Measurements from ENCODE around the gene DLG3.
"Not testable (repeated sequence)": the region's sequence is repeated elsewhere in the genome, so short reads cannot be mapped to it uniquely, and the experiment has no call there.

DLG3 gene

DNA sequence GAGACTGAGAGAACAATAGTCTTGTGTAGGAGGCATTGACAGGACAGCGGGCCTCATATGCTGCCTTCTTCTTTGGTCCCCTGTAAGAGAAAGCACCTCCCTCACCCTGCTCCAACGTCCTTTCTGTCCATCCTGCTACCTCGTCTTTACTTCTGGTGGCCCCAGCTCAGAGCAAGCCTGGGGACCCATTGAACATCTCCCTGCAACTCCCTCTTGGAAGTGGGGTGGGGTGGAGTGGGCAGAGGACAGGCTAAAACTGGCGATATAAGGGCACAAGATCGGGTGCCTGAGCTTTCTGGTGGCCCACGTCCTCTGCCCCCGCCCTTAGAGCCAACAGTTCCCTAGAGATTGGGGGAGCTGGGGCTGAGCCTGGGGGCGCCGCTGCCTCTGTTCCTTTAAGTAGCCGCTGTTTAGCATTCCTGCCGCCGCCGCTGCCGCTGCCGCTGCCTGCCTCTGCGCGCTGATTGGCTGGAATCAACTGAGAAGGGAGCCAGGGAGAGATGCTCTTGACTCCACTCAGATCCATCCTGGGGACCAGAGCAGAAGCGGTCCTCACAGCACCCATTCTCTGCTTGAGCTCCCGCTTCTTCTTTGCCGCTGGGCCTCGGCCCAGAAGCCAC is at the start of gene DLG3:
Gene DLG3, plus strand, starts transcription at position 510 of the 620 bp plus-strand sequence. CDS start 367 bp downstream, outside the sequence.
- in situ Hi-C loops (cut with MboI; ENCODE audit: low sequenced_read_pairs): no loop called here

DNA sequence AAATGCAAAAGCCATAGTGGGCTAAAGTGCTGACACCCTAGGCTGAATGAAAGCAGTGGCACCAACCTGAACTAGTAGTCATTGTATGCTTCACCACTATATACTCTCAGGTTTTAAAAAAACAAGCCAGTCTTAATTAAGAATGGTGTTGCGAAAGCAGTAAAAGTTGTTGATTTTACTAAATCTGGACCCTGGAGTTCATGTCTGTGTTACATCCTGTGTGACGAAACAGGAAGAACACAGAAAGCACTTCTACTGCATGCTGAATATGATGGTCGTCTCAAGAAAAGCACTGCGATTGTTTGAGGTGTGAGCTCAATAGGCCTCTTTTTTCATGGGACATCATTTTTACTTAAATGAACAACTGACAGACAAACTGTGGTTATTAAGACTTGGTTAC is 45.7 kb upstream of the DLG3 start:
- in situ Hi-C loops (cut with MboI; ENCODE audit: low sequenced_read_pairs): no loop called here

DNA sequence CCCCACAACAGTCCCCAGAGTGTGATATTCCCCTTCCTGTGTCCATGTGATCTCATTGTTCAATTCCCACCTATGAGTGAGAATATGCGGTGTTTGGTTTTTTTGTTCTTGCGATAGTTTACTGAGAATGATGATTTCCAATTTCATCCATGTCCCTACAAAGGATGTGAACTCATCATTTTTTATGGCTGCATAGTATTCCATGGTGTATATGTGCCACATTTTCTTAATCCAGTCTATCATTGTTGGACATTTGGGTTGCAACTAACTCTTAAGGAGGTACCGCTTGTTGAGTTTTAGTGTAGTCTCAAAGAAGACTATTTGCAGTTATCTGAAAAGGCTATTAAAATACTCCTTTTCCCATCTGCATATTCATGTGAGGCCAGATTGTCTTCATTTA is 44.5 kb upstream of the DLG3 start:
- in situ Hi-C loops (cut with MboI; ENCODE audit: low sequenced_read_pairs): not testable (repeated sequence)

DNA sequence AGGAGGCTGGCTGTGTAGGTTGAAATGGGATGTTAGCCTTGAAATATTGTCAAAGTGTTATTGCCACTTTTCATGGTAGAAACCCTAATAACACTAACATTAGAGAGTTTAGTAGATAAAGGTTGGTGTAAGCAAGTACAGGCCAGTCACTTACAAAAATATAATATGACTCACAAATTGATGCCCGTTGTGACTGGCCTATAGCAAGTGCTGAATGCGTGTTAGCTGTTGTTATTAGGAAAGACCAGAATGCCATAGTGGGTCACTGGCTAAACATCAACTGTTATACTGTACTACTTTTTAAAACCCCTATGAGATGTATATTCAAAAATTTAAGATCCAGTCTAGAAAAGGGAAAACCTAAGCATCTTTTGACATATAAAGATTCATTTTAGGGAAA is 41.9 kb upstream of the DLG3 start:
- in situ Hi-C loops (cut with MboI; ENCODE audit: low sequenced_read_pairs): no loop called here

DNA sequence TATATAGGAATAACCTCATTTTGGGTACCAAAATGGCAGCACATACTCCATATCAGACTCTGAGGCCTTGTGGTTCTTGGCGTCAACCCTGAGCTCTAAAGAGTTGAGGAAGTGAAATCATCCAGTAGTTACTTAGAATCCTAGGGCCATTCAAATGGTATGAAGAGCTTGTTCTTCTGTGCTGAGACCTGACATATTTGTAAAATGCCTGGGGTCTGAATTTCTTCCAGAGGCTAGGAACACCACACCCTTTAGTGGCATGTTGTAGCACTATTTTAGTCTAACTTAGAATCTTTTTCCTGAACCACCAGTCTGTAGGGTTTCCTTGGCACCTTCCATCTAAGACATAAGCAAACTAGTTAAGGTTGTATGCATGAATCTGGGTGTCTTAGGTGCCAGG is 39.6 kb upstream of the DLG3 start:
- in situ Hi-C loops (cut with MboI; ENCODE audit: low sequenced_read_pairs): no loop called here

DNA sequence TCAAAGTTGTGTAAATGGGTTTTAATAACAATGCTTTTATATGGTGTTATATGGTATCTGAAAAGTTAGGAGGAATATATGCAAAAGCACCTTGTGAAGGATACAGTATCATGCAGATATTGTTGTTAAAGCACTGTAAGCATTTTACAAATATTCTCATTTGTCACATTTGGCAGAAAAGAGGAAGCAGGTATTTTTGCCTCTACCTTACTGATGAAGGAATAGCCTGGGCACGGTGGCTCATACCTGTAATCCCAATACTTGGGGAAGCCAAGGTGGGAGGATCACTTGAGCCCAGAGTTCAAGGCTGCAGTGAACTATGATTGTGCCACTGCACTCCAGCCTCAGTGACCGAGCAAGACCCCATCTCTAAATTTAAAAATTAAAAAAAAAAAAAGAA is 33.7 kb upstream of the DLG3 start:
- in situ Hi-C loops (cut with MboI; ENCODE audit: low sequenced_read_pairs): no loop called here

DNA sequence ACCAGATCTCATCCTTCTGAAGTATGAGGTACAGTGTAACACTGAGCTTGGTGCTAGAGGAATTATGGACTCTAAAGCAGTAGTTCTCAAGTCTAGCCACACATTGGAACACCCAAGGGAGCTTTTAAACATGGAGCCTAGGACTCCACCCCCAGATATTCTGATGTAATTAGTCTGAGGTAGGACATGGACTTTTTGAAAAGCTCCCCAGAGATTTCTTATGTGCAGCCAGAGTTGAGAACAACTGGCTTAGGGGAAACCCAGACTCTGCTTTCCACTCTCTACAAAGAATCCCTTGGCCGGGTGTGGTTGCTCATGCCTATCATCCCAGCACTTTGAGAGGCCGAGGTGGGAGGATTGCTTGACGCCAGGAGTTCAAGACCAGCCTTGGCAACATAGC is 33.2 kb upstream of the DLG3 start:
- in situ Hi-C loops (cut with MboI; ENCODE audit: low sequenced_read_pairs): no loop called here

DNA sequence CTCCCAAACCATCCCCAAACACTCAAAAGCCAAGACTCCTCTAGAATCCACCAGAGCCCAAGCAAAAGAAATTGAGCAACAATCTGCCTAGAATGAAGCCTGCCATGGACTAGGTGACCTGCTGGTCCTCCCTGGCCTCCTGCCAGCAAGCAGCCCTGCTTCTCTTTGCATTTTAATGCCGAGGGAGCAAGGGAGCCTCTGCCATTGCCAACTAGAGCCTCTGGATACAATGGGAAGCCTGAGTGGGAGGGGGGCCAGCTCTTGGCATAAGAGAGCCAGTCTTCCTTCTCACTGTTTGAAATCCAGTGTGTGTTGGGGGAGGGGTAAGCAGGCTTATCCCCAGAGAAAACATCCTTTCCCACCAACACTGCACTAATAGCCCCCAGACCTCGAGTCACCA is 23.0 kb upstream of the DLG3 start:
- in situ Hi-C loops (cut with MboI; ENCODE audit: low sequenced_read_pairs): no loop called here

DNA sequence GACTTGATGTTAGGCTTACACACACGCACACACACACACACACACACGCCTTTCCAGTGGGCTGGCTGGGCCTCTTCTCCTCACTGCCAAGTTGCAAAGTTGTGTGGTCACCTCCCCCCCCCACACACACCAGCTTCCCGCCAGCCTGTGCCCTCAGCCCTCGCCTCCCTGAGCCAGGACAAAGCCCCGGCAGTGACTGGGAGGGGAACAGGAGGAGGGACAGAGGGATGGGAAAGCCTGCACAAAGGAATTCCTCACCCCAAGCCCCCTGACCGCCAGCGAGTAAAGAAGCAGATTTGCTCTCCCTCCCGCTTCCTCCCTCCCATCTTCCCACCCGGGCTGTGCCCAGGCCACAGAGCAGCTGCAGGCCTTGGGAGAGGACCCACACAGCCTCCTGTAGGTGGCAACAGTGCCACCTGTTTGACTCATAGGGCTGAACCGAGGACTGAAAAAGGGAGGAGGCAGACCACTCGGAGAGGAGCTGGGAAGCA is 21.7 kb upstream of the DLG3 start, which contains the start of gene GDPD2:
Gene GDPD2, plus strand, starts transcription at position 464 of the 491 bp plus-strand sequence. CDS start 1,671 bp downstream, outside the sequence.
- in situ Hi-C loops (cut with MboI; ENCODE audit: low sequenced_read_pairs): no loop called here

DNA sequence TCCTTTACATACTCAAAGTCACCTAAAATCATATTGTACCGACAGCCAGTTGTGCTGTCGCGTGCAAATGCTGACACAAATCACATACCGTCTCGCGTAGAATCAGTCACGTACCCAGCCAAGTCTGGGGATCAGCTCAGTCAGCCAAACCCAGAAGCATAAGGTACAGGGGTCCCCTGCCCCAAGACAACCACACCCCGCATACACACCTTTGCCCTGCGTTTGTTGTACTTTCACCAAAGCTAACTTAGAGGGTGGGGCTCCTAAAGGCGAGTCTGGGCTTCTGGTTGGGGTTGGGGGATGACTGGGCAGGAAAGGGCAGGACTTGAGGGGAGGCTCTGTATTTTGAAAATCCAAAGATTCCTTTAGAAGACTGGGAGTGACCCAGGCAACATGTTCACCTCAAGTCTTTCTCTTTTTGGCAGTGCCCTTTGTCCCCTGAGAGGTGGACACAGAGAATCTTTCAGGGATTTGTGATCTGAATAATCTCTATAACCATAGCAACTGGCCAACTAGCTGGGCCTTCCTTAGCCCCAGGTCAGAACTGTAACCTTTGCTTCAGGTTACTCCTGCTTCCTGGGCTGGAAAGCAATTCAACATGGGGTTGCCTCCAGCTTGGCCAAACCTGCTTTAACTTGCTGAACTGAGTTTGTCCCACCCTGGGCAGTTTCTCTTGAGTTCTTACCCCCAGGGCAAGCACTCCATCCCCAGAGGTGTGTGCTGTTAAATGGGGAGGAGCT is 20.5 kb upstream of the DLG3 start:
- in situ Hi-C loops (cut with MboI; ENCODE audit: low sequenced_read_pairs): no loop called here

DNA sequence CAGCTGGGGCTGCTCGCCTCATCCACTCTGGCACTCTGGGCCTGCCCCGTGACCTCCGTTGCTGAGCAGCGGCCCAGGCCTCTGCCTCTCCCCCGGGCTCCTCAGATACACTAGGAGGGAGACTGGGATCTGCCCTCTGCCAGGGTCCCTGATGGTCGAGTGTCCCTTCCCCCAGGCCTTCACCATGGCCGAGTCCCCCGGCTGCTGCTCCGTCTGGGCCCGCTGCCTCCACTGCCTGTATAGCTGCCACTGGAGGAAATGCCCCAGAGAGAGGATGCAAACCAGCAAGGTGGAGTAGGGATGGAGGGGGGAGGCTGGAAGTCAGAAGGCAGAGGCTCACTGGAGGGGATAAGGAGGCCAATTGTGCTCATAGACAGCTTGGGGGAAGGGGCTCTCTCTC is 19.8 kb upstream of the DLG3 start:
- in situ Hi-C loops (cut with MboI; ENCODE audit: low sequenced_read_pairs): no loop called here

DNA sequence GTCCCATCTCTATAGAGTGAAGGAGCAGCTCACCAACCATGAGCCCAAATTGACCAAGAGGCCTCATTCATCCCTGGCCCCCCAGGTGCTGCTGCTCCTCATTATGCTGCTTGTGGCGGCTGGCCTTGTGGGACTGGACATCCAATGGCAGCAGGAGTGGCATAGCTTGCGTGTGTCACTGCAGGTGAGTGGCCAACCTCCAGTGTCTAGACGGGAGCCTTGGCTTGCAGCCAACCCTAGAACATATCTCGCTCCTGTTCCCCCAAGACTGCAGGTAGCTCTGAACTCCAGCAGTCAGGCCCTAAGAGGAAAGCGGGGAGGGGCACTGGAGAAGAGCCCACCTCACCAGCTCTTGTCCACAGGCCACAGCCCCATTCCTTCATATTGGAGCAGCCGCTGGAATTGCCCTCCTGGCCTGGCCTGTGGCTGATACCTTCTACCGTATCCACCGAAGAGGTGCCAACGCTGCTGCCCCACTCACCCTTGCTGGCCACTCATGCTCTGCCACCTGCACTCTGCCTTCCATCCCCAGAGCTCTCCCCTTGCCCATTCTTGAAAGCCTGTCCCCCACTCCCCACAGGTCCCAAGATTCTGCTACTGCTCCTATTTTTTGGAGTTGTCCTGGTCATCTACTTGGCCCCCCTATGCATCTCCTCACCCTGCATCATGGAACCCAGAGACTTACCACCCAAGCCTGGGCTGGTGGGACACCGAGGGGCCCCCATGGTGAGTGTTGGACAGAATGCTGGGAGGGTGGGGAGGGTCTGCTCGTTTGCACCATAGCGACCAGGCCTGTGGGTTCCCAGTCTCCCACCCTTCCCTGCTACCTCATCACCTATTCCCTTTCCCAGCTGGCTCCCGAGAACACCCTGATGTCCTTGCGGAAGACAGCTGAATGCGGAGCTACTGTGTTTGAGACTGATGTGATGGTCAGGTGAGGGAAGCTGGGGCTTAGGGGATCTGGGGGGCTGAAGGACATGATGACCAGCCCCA is 18.1 kb upstream of the DLG3 start:
- in situ Hi-C loops (cut with MboI; ENCODE audit: low sequenced_read_pairs): no loop called here

DNA sequence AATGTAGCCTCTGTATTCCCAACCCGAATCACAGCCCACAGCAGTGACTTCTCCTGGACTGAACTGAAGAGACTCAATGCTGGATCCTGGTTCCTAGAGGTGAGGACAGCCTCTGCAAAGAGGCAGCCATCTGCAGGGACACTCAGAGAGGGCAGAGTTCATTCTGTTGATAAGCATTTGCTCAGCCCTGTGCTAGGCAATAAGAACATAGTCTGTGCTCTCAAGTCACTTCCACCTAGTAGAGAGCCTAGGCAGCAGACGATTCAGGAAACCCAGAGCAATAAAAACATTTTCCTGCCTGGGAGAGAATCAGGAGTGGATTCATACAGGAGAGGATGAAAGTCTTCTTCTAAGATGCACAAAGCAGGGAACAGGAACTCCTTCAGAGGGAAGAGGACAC is 17.3 kb upstream of the DLG3 start:
- in situ Hi-C loops (cut with MboI; ENCODE audit: low sequenced_read_pairs): no loop called here

DNA sequence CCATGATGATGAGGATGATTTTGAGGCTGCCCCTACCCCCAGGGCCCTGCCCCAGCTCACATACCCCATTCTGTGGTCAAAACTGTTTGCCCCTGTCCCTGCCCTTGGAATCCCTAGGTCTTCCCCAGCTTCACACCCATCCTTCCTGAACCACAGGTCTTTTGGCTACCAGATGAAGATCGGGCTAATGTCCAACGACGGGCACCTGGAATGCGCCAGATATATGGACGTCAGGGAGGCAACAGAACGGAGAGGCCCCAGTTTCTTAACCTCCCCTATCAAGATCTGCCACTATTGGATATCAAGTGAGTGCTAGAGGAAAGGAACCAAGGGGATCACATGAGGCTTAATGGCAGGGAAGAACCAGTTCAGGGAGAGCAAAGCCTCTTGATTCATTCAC is 14.9 kb upstream of the DLG3 start:
- in situ Hi-C loops (cut with MboI; ENCODE audit: low sequenced_read_pairs): no loop called here

DNA sequence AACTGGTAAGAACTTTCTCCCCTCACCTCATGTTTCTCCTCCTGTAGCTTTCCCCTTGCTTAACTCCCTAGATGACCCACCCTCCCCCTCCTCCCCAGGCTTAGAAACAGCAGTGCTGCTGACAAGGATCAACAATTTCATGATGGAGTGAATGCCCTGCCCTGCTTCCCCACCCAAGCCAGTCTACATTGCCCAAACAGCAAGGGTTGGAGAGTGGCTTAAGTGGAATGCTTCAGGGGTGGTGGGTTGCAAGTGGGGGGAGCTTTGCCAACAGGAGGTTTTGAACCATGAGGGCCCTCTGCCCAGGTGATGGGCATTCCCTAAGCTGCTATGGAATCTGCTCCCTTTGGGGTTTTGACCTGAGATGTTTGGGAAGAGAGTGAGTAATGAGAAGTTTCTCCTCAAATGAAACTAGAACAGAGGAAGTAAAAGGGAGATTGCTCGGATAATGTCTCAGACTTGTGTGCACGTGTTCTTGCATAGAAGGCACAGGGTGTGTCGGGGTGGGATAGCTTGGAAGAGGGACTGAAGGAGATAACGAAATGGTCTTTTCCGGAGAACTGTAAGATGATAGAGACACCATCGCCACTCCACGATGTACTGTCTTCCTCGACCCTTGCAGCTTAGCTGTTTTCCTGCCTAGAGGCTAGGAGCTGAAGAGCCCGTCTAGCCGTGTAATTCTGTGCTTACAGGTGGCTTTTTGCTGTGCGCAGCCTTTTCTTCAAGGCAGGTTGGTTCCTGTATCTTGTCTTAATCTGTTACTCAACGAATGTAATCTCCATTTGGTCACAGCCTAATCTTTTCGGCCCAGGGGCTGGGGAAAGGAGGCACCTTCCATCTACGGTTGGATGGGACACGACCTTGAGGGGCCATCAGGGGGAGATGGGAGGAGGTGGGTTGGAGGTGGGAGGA is 11.4 kb upstream of the DLG3 start:
- in situ Hi-C loops (cut with MboI; ENCODE audit: low sequenced_read_pairs): no loop called here

DNA sequence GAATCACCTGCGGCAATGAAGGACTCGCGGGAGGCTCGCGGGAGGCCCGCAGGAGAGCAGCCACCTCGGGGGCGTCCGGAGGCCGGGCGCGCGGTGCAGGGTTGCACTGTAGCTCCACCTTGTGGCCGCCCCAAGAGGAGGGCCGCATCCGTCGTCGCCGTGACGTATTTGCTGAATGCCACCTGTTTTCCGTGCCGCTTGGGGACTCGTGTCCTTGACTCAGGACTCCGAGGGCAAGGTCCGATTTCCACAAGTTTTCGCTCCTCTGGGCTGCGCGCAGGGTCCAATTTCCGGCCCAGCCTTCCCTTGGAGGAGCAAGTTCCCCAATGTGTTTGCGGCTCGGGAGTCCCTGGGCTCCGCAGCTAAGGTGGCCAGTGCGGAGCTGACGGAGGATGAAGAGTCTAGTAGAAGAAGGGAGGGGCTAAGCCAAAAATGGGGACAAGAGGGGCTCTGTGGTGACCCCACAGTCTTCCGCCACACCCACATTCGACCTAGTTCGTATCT is 10.7 kb upstream of the DLG3 start:
- in situ Hi-C loops (cut with MboI; ENCODE audit: low sequenced_read_pairs): no loop called here

DNA sequence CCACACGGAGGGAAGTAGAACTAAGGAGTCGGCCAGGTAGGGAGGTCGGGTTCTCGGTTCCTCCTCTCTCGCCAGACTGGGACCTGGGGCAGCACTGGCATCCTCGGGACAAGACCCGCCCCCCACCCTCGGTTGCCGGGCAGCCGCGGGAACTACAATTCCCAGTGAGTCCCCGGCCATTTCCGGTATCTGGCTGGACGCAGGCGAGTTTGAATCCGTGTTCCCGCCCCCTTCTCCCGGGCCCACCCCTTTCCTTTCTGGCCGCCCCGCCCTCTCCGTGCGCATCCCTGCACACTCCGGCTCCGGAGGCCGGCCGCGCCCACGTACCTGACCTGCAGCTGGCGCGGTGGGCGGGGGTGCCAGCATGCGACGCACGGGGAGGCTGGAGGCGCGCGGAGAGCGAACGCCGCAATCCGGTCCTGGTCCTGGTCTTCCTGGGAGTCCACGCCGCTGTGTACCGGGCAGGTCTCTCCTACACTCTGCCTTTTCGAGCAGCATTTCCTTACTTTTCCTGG is 10.2 kb upstream of the DLG3 start:
- in situ Hi-C loops (cut with MboI; ENCODE audit: low sequenced_read_pairs): no loop called here

DNA sequence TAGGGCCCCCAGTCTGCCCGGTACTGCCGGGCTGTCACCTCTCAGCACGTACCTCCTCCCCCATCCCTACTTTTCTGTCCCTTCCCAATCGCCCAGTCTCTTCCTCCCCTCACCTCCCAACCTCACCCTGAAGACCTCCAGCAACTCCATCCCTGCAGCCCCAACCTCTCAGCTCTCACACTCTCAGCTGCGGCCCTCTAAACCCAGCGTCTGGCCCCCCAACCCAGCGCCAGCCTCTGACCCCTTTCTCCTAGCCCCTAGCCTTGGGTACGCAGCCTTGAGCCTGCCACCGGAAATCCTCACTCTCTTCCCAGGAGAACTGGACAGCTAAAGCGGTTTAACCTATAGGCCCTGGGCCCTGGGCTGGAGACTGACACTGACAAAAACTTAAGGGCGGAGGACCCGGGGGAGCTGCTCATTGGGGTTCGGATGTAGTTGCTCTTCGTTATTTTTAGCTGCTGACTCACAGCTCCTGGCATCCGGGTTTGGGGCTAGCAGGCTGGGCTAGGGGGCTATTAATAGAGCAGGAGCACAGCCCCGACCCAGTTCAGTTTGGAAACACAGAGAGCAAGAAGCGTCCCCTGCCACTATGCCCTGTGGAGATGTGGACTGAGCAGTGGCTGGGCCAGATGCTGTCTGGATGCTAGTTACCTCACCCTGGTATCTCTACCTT is 9.6 kb upstream of the DLG3 start:
- in situ Hi-C loops (cut with MboI; ENCODE audit: low sequenced_read_pairs): no loop called here

DNA sequence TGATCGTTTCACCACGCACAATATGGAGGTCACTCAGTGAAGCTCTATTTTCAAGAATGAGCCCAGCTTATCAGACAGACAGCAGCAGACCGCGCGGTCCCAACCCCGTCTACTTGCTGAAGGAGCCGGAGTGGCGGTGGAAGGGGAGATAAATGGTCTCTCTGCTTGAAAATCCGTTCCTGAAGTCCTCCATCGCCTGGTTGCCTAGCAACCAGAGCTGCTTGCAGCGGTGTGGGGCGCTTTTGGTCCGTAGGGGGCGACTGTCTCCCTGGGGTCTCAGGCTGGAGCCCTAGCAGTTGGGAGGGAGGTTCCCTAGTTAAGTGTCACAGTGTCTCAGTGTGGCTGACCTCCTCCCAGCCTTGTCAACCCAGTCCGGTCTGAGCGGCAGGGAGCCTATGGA is 8.3 kb upstream of the DLG3 start:
- in situ Hi-C loops (cut with MboI; ENCODE audit: low sequenced_read_pairs): no loop called here

Data from hTERT RPE-1 (cell line).